ENCODE results near the gene SCNN1G. TPM values are rescaled to one million over a fixed set of nuclear protein-coding genes. Genes with fewer than 3 reads are reported as not detected.

SCNN1G gene
- total RNA-seq, 1 donor: not detected

- no peak for DNase-seq (ENCODE audit: insufficient read length, low spot score, missing footprints)
- Histone ChIP-seq H3K4me1 (ENCODE audit: insufficient read depth, low read length) (peaks cover 4% of the 10 kb centered on the region), H3K27me3 (ENCODE audit: insufficient read depth, low read length) (peaks cover 4% of the 10 kb centered on the region), H3K36me3 (ENCODE audit: insufficient read depth, low read length) (no peaks in the 10 kb centered on the region), H3K4me3 (ENCODE audit: insufficient read depth, low read length) (no peak overlapping the region), H3K79me2 (ENCODE audit: insufficient read depth, low read length) (no peaks in the 10 kb centered on the region), H3K4me2 (ENCODE audit: insufficient read depth, low read length) (no peak overlapping the region), H2AFZ (ENCODE audit: low read length) (no peak overlapping the region), H3K9me3 (ENCODE audit: low read depth, low read length) (no peaks in the 10 kb centered on the region), H3K27ac (ENCODE audit: low read depth, low read length) (no peak overlapping the region), H4K20me1 (ENCODE audit: insufficient read depth, low read length) (no peaks in the 10 kb centered on the region)
- TF ChIP-seq CTCF (IDR thresholded peaks at IDR 0.05; ENCODE audit: extremely low read depth, low read depth, low read length): no peak
These were observed 6.9 kb upstream of the SCNN1G start for GRCh38 chr16:23175651-23176050.

DNA sequence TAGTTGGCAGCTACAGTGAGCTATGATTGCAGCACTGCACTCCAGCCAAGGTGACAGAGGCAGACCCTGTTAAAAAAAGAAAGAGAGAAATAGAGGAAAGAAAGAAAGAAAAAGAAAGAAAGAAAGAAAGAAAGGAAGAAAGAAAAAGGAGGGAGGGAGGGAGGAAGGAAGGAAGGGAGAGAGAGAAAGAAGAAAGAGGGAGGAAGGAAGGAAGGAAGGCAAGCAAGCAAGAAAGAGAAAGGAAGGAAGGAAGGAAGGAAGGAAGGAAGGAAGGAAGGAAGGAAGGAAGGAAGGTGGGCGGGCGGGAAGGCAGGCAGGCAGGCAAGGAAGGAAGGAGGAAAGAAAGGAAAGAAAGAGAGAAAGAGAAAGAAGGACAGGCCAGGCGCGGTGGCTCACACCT, 1.0 kb upstream of the SCNN1G start:
- no peak overlapping the region for H2AFZ ChIP-seq (ENCODE audit: low read length)
- peaks cover 34% of the 10 kb centered on the region for H3K27me3 ChIP-seq (ENCODE audit: insufficient read depth, low read length)
- no peak overlapping the region for H3K27ac ChIP-seq (ENCODE audit: low read depth, low read length)
- H3K9me3 ChIP-seq (ENCODE audit: low read depth, low read length): no peaks in the 10 kb centered on the region
- no peaks in the 10 kb centered on the region for H3K79me2 ChIP-seq (ENCODE audit: insufficient read depth, low read length)
- no peak overlapping the region for H3K4me2 ChIP-seq (ENCODE audit: insufficient read depth, low read length)
- no peak for TF ChIP-seq CTCF (IDR thresholded peaks at IDR 0.05; ENCODE audit: extremely low read depth, low read depth, low read length)
- no peak for DNase-seq (ENCODE audit: insufficient read length, low spot score, missing footprints)
- no peaks in the 10 kb centered on the region for H3K4me1 ChIP-seq (ENCODE audit: insufficient read depth, low read length)
- no peak overlapping the region for H3K4me3 ChIP-seq (ENCODE audit: insufficient read depth, low read length)
- H3K36me3 ChIP-seq (ENCODE audit: insufficient read depth, low read length): no peaks in the 10 kb centered on the region
- no peaks in the 10 kb centered on the region for H4K20me1 ChIP-seq (ENCODE audit: insufficient read depth, low read length)

GRCh38 chr16:23182206-23182678, 303 bp upstream of the SCNN1G start:
- no peaks in the 10 kb centered on the region for H3K36me3 ChIP-seq (ENCODE audit: insufficient read depth, low read length)

GRCh38 chr16:23183543-23183862, 958 bp downstream of the SCNN1G start:
- H2AFZ ChIP-seq (ENCODE audit: low read length): no peak overlapping the region
- H3K79me2 ChIP-seq (ENCODE audit: insufficient read depth, low read length): no peaks in the 10 kb centered on the region
- H3K4me1 ChIP-seq (ENCODE audit: insufficient read depth, low read length): no peaks in the 10 kb centered on the region
- no peak overlapping the region for H3K4me3 ChIP-seq (ENCODE audit: insufficient read depth, low read length)
- no peak overlapping the region for H3K4me2 ChIP-seq (ENCODE audit: insufficient read depth, low read length)
- TF ChIP-seq CTCF (IDR thresholded peaks at IDR 0.05; ENCODE audit: extremely low read depth, low read depth, low read length): no peak
- H3K27ac ChIP-seq (ENCODE audit: low read depth, low read length): no peak overlapping the region
- DNase-seq (ENCODE audit: insufficient read length, low spot score, missing footprints): no peak
- H3K27me3 ChIP-seq (ENCODE audit: insufficient read depth, low read length): peaks cover 37% of the 10 kb centered on the region
- no peaks in the 10 kb centered on the region for H3K9me3 ChIP-seq (ENCODE audit: low read depth, low read length)
- H3K36me3 ChIP-seq (ENCODE audit: insufficient read depth, low read length): no peaks in the 10 kb centered on the region
- no peaks in the 10 kb centered on the region for H4K20me1 ChIP-seq (ENCODE audit: insufficient read depth, low read length)

More at GRCh38 chr16:23182206-23182678, 303 bp upstream of the SCNN1G start:
- Histone ChIP-seq H4K20me1 (ENCODE audit: insufficient read depth, low read length) (no peaks in the 10 kb centered on the region), H3K9me3 (ENCODE audit: low read depth, low read length) (no peaks in the 10 kb centered on the region), H3K4me1 (ENCODE audit: insufficient read depth, low read length) (no peaks in the 10 kb centered on the region), H3K27ac (ENCODE audit: low read depth, low read length) (no peak overlapping the region), H3K79me2 (ENCODE audit: insufficient read depth, low read length) (no peaks in the 10 kb centered on the region), H3K4me2 (ENCODE audit: insufficient read depth, low read length) (peak overlapping the region; percentile 60), H3K27me3 (ENCODE audit: insufficient read depth, low read length) (peaks cover 34% of the 10 kb centered on the region), H2AFZ (ENCODE audit: low read length) (peak overlapping the region; percentile 68), H3K4me3 (ENCODE audit: insufficient read depth, low read length) (no peak overlapping the region)
- TF ChIP-seq CTCF (IDR thresholded peaks at IDR 0.05; ENCODE audit: extremely low read depth, low read depth, low read length): peak; percentile 77
- DNase-seq (ENCODE audit: insufficient read length, low spot score, missing footprints): peak; percentile 97
